GM12892 (cell line): ENCODE measurements around the gene TCN1. TPM values are rescaled to one million over a fixed set of nuclear protein-coding genes. Genes with fewer than 3 reads are reported as not detected.
"Not testable (repeated sequence)": the region's sequence is repeated elsewhere in the genome, so short reads cannot be mapped to it uniquely, and the experiment has no call there.

Source experiments
- DNase-seq: peaks from one replicate; pipeline ENCODE4 v3.0.0; 2011; ENCODE audit not compliant: insufficient read length
- FAIRE-seq: peaks from 2 replicates; lab custom pipeline; 2011; peaks lifted over from hg19 to GRCh38; lab: Jason Lieb, UNC
- POLR2A ChIP-seq: IDR thresholded peaks from 2 replicates; pipeline ENCODE4 v1.6.1; 2011; ENCODE audit warnings: low read depth, low read length, control low read depth
- POLR2AphosphoS5 ChIP-seq: IDR thresholded peaks from 2 replicates; pipeline ENCODE4 v1.6.1; 2011; ENCODE audit warnings: low read depth, low read length, control low read depth
- TAF1 ChIP-seq: IDR thresholded peaks from 2 replicates; pipeline ENCODE4 v1.6.1; 2011; ENCODE audit warnings: low read depth, mild to moderate bottlenecking, control low read depth, low read length, borderline replicate concordance
- polyA plus RNA-seq: library from polyadenylated mRNA; unstranded; fragments of >200 nt; gene quantifications from one replicate; pipeline ENCODE4 v1.2.1, GENCODE V29; 2012; ENCODE audit warnings: missing spikeins, inconsistent platforms; ENCODE audit not compliant: missing spikeins

The TCN1 gene, protein sequence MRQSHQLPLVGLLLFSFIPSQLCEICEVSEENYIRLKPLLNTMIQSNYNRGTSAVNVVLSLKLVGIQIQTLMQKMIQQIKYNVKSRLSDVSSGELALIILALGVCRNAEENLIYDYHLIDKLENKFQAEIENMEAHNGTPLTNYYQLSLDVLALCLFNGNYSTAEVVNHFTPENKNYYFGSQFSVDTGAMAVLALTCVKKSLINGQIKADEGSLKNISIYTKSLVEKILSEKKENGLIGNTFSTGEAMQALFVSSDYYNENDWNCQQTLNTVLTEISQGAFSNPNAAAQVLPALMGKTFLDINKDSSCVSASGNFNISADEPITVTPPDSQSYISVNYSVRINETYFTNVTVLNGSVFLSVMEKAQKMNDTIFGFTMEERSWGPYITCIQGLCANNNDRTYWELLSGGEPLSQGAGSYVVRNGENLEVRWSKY
- not detected for polyA plus RNA-seq

DNA sequence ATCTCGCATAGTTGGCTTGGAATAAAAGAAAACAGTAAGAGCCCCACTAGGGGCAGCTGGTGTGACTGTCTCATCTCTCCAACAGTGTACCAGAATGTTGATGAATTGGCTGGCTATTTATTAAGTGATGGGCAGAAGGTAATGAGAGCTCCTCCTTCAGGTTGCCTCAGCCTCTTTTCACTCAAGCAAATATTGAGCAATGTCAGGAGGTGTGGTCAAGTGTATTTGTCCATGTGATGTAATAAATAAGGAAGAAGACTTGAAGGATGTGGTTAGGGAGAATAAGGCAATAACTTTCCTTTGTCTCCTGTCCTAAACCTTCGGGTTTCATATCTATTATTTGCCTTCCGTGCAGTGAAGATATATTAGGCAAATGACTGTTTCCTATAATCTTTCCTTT lies at the start of gene TCN1:
Gene TCN1 (minus strand): TSS at position 91 of the 400 bp plus-strand sequence. CDS start 17 bp downstream, at position 74.
- no peak for FAIRE-seq
- DNase-seq: no peak
- no peak for TF ChIP-seq POLR2A
- no peak for TF ChIP-seq TAF1
- TF ChIP-seq POLR2AphosphoS5: no peak

DNA sequence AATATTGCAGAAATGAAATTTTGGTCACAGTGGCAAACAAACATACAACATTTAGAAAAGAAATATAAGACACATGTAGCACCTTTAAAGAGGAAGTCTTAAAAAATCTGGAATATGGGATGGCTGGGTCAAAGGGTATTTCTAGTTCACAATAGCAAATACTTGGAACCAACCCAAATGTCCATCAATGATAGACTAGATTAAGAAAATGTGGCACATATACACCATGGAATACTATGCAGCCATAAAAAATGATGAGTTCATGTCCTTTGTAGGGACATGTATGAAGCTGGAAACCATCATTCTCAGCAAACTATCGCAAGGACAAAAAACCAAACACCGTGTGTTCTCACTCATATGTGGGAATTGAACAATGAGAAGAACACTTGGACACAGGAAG lies 37.3 kb upstream of the TCN1 start:
- DNase-seq, FAIRE-seq: not testable (repeated sequence)

DNA sequence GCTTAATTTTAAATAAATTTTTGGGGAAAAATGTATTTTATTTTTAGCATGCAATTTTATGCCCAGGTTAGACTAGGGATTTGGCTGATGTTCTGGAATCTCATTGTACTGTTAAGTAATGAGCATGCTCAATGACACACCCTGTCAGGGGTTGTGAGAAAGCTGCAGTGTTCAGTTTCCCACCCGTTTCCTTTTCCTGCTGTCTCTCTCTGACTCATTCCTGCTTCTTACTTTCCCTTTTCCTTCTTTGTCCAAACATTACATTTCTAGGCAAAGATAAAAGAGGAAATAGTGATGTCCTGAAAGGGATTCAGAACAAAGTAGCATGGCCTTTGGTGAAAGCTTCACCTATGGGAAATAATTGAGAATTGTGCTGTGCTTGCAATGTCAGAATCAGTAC lies 35.0 kb upstream of the TCN1 start:
- TF ChIP-seq POLR2AphosphoS5 (no peak), TAF1 (no peak), POLR2A (no peak)
- FAIRE-seq (no peak), DNase-seq (no peak)

DNA sequence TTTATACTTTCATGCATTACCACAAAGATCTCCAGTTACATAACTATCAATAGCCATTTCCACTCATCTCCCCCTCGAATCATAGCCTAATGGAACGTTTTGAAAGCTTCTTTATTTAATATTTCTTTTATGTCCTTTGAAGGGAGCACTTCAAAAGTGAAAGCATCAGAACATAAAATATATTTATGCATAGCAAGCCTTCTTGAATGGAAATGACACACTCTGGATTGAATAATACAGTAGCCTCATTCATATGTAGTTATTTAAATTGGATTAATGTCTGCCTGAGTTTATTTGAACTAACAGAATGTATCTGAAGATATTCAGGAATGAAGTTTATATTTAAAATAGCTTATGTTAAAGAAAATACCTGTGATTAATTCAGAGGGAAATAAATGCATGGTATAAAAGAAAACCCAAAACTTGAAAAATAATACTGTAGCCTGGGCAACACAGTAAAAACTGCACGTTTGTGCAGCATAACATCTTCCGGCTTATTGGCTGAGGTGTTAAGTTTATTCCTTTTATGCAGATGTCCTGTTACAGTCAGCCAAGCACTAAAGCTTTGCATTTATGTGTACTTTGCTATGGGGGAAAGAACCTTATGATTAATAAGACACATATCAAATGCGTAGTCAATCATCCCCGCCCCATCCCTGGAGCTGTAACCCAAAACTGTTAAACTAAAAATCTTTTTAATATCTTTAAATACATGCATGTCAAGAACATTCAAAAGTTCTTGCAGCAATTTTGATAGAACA lies 34.3 kb upstream of the TCN1 start:
- FAIRE-seq (no peak), DNase-seq (no peak)
- TF ChIP-seq TAF1: no peak
- no peak for TF ChIP-seq POLR2AphosphoS5
- TF ChIP-seq POLR2A: no peak

DNA sequence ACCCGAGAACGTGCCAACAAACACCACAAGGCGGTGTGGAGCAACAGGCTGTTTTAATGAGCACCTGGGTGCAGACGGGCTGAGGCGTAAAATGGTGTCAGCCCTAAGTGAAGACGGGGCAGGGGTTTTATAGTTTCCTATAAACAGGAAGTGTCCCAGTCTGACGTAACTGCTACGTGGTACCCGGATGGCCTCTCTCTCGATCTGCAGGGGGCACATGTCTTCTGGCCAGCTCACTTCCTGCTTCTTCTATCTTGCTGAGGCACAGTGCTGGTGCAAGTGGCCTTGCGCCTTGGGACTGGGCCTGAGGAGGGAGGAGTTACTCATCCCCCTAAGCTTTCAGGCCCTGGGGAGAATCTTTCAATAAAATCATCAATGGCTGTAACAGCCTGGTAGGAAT lies 33.2 kb upstream of the TCN1 start:
- TF ChIP-seq TAF1 (no peak), POLR2AphosphoS5 (no peak), POLR2A (no peak)
- no peak for DNase-seq
- FAIRE-seq: no peak

DNA sequence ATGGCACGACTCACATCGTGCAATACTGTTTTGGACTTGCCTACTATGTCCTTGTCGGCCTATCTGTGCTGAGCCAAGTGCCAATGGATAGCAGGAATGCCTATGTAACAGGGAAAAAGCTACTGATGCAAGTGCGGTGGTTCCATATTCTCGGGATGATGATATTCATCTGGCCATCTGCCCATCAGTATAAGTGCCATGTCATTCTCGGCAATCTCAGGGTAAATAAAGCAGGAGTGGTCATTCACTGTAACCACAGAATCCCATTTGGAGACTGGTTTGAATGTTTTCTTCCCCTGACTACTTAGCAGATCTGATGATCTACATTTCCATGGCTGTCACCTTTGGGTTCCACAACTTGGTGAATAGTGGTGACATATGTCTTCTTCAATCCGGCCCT lies 32.4 kb upstream of the TCN1 start:
- DNase-seq (no peak), FAIRE-seq (no peak)
- TF ChIP-seq POLR2A (no peak), POLR2AphosphoS5 (no peak), TAF1 (no peak)

DNA sequence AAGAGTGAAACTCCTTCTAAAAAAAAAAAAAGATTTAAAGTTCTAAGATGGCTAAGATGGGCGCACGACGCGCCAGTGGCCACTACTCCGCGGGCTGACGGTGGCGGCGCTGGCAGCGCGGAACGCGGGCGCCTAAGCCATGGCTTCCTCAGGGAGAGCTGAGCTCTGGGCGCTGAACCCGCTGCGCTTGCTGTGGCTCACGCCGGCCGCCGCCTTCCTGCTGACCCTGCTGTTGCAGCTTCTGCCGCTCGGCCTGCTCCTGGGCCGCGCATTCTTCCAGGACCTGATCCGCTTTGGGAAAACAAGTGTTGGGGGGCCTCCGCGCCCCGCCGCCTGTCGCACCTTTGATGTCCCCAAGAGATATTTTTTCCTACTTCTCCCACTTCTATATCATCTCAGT lies 31.8 kb upstream of the TCN1 start:
- FAIRE-seq (no peak), DNase-seq (no peak)
- TF ChIP-seq POLR2AphosphoS5 (no peak), TAF1 (no peak), POLR2A (no peak)

DNA sequence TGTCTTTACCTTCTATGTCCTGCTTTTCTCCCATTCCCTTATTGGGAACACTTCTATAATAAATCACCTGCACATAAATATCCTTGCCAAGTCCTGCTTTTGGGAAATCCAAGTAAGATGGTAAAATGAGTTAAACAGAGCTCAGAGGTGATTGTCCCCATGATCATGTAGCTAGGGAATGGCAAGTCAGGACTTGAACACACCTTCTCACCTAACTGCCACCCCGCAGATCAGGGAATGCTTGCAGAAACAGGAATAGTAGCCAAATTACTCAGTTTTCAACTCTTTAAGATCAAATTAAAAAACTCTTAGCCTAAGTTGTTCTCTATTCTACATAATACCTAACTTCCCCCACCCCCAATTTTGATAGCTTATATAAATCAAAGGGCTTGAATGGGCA lies 28.3 kb upstream of the TCN1 start:
- no peak for FAIRE-seq
- no peak for DNase-seq
- no peak for TF ChIP-seq POLR2A
- TF ChIP-seq TAF1: no peak
- no peak for TF ChIP-seq POLR2AphosphoS5

DNA sequence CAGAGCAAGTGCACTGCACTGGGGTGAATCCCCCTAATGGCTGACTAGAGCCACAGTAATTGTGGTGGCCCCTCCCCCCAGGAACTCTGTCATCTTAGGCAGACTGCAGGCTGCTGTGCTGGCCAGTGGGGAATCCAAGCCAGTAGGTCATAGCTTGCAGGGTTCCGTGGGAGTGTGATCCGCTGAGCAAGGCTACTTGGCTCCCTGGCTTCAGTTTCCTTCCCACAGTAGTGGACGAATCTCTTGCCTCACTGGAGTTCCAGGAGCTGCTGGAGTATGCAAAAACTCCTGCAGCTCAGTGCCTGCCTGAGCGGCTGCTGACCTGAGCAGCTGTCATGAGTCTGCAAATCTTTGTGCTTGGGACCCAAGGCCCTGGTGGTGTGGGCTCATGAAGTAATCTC lies 25.5 kb upstream of the TCN1 start:
- TF ChIP-seq POLR2AphosphoS5: no peak
- TF ChIP-seq POLR2A: no peak
- TF ChIP-seq TAF1: no peak
- DNase-seq (no peak), FAIRE-seq (no peak)

DNA sequence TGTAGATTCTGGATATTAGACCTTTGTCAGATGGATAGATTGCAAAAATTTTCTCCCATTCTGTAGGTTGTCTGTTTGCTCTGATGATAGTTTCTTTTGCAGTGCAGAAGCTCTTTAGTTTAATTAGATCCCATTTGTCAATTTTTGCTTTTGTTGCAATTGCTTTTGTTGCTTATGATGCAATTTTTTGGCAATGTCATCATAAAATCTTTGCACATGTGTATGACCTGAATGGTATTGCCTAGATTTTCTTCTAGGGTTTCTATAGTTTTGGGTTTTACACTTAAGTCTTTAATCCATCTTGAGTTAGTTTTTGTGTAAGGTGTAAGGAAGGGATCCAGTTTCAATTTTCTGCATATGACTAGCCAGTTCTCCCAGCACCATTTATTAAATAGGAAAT lies 20.9 kb upstream of the TCN1 start:
- FAIRE-seq, DNase-seq: not testable (repeated sequence)

DNA sequence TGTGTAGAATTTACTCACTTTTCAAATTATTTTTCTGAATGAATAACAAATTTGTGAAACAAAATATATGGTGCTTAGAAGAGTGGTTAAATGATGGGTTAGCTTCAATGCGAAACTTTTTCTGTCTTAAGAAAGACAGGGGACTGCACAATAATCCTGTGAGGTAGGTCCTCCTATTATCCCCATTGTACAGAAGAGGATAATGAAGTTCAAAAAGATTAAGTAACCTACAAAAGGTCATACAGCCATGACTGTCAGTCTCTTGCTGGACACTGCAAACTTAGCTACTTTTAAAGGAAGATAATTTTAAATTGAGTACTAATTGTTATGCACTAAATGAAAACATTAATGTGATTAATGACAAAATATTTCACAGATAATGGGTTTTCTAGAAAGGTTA lies 17.3 kb upstream of the TCN1 start:
- FAIRE-seq (no peak), DNase-seq (no peak)
- TF ChIP-seq POLR2A (no peak), TAF1 (no peak), POLR2AphosphoS5 (no peak)

DNA sequence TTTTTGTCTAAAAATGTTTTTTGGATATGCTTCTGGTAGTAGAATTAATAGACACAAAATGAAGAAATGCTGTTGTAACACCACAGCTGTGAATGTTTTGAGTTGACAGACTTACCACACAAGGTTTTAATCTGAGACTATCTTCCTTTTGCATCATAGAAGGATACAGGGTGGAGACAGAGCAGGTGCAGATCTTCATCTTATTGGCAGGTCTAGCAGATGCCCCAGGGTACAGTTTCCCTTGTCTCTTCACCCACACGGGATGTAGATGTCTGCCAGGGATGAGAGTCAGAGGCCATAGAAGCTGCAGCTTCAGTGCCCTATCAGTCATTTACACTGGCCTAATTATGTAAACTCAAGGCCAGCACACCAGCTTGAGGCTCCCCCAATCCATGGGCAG lies 13.3 kb upstream of the TCN1 start:
- FAIRE-seq: no peak
- DNase-seq: no peak
- TF ChIP-seq POLR2AphosphoS5 (no peak), POLR2A (no peak), TAF1 (no peak)
